H54 (cell line): ENCODE measurements around the gene SLC6A8.

ENCODE experiments used
- DNase-seq: peaks from one replicate; pipeline ENCODE4 v3.0.0; 2011; ENCODE audit warnings: low spot score, mixed read lengths; ENCODE audit not compliant: insufficient read length
- FAIRE-seq: peaks from 3 replicates; lab custom pipeline; 2011; peaks lifted over from hg19 to GRCh38; lab: Jason Lieb, UNC
- POLR2A ChIP-seq: IDR thresholded peaks from 2 replicates; pipeline ENCODE4 v1.6.1; 2011; ENCODE audit warnings: low read depth, mild to moderate bottlenecking, low read length

SLC6A8 gene

GRCh38 chrX:153687121-153688039 is at the start of gene SLC6A8:
SLC6A8 (plus strand) TSS chrX:153687926; CDS start chrX:153688575, 649 bp downstream.
- no peak for FAIRE-seq
- DNase-seq: peak; percentile 63
- TF ChIP-seq POLR2A: peak; percentile 82

- FAIRE-seq (no peak), DNase-seq (no peak)
- no peak for TF ChIP-seq POLR2A
These were observed 49.7 kb upstream of the SLC6A8 start for GRCh38 chrX:153638041-153638371.

GRCh38 chrX:153638436-153639176 is 49.1 kb upstream of the SLC6A8 start:
- FAIRE-seq (no peak), DNase-seq (no peak)
- TF ChIP-seq POLR2A: no peak

GRCh38 chrX:153639177-153640044 is 48.3 kb upstream of the SLC6A8 start:
- no peak for TF ChIP-seq POLR2A
- DNase-seq (no peak), FAIRE-seq (no peak)

- no peak for FAIRE-seq
- no peak for TF ChIP-seq POLR2A
- no peak for DNase-seq
These were observed 47.6 kb upstream of the SLC6A8 start for GRCh38 chrX:153640045-153640686.

- no peak for DNase-seq
- no peak for FAIRE-seq
- TF ChIP-seq POLR2A: no peak
These were observed 46.8 kb upstream of the SLC6A8 start for GRCh38 chrX:153640736-153641575.

- no peak for DNase-seq
- no peak for TF ChIP-seq POLR2A
- FAIRE-seq: no peak
These were observed 46.1 kb upstream of the SLC6A8 start for GRCh38 chrX:153641627-153642026.

- no peak for DNase-seq
- TF ChIP-seq POLR2A: no peak
These were observed 45.6 kb upstream of the SLC6A8 start for GRCh38 chrX:153642051-153642654.

GRCh38 chrX:153642655-153643430 is 44.9 kb upstream of the SLC6A8 start:
- FAIRE-seq: no peak
- TF ChIP-seq POLR2A: no peak
- DNase-seq: no peak

More at GRCh38 chrX:153642051-153642654, 45.6 kb upstream of the SLC6A8 start:
- FAIRE-seq: no peak

GRCh38 chrX:153643431-153644351 is 44.0 kb upstream of the SLC6A8 start:
- DNase-seq: no peak
- no peak for FAIRE-seq
- no peak for TF ChIP-seq POLR2A
